COLO829 (cell line): ENCODE data around the gene ZFP69.
A peak's percentile ranks its signal among the peaks of the same experiment; 100 is the strongest.

Source experiments
- DNase-seq: peaks from one replicate; pipeline ENCODE4 v3.0.0; 2012; ENCODE audit warnings: low spot score

Gene ZFP69

DNA sequence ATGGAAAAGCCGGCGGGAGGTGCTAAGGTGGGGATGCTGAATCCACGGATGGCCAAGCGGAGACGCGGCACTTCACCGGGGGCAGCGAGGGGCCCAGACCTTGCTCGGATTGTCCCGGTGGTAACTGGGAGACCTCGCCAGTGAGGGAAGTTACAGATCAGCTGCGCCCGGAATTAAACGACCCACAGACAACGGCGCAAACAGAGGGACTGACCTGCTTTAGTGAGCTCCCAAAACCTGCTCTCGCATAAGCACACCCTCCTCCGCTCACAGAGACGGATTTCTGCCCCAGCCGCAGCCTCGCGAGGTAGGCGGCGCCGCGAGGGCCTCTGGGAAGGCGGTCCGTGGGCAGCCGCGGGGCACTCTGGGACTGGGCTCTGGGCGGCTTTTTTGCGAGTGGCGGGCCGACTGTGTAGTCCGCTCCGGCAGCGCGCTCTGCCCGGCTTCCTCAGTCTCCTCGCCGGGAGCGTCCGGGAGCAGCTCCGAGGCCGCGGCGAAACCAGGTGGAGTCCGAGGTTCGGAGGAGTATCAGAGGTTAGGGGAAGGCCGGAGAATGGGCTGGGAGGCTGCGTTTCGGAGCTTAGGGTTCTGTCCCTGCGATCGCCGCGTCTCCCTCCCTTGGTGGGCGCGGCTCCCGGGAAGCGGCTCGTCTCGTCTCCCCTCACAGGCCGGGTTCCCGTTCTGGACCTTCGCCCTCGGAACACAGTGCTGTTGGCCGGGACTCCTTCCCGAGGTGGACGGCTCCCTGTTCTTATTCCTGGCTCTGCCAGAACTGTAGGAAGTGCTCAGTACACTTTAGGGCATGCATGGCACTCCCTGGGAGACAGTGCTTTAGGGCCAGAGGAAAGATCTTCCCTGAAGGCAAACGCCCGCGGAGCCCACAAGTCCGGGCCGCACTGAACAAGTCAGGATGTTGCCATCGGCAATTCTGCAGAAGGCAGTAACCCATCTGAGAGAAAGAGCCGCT is 31.6 kb downstream of the ZFP69 start, which contains the start of gene EXO5:
TSS of gene EXO5 (plus strand) at position 393 of the 967 bp plus-strand sequence. CDS start 5,778 bp downstream, outside the sequence.
- no peak for DNase-seq

DNA sequence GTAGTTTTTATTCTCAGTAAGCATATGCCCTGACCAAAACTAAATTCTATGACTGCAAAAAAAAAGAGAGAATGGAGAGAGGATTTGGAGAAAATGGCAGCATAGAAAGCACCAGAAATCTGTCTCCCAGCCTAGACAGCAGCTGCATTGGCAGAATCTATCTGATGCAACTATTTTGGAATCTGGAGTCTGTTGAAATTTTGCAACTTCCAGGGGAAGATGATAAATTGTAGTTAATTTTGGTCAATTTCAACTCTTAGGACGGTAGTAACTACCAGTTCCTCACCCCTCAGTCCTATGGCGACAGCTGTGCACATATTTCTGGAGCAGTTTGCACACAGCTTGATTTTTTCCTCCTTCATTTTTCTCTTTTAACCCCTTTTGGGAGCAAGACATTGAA is 42.4 kb downstream of the ZFP69 start:
- DNase-seq: no peak

DNA sequence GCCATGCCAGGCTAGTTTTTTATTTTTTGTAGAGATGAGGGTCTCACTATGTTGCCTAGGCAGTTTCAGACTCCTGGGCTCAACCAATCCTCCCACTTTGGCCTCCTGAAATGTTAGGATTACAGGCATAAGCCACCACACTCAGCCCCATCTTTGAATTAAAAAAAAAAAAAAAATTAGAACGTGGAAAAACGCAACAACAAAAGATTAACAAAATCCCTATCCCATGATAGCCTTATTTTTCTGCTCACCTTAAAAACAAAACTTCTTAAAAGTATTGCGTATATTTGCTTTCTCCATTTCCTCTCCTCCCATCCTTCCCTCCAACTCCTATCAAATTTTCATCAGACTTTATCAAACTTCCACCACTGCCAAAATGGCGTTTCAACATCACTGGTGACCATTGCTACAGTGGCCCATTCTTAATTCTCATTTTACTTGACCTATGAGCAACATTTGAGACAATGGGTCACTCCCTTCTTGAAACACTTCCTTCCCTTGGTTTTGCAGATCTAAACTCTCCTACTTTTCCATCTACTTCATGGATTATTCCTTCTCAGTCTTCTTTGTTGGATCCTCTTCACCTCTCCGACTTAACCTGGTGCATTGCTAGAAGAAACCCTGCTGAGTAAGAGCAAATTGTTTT is 53.8 kb downstream of the ZFP69 start:
- DNase-seq: peak; percentile 21

DNA sequence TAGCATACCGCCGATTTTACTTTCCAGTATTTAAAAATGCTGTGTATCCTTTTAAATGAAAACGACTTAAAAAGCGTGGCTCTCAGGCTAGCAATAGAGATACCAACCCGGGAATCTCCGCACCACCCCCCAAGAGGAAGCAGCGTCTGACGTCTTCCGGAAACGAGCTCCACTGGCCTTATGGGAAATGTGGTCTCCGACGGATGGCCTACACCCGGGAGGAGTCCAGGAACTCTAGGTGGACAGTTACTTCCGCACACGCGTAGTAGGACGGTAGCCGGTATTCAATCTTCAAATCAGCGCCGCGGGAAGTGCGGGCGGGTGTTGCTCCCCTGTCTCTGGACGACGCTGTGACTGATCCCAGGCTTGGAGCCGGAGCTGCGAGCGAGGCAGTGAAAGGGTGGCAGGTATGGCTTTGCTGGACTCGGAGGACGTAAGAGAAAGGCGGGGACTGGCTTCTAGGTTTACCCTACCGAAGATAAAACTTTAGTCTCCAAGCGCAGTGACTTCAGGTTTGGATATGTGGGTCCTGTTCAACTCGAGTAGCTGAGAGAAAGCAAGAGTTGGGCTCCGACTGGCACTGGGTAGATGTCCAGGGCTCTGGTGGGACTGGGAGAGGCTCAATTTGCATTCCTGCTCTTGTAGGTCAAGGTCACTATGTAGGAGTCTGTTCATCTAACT is 54.4 kb downstream of the ZFP69 start, which contains the start of gene ZNF684:
TSS of gene ZNF684 (plus strand) at position 257 of the 681 bp plus-strand sequence. CDS start 1,530 bp downstream, outside the sequence.
- peak; percentile 96 for DNase-seq

DNA sequence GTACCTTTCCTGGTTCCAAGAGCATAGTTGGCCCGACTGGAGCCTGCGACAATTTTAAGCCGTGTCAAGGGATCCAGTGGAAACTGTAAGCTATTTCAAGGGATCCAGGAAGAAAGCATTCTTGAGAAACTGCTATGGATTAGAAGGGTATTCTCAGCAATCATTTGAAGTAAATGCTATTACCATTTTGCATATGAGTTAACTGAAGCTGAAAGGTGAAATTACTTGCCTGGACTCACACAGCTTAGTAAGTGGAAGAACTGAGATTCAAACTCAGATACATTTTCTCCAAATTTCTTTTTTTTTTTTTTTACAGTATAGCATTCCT is 54.9 kb downstream of the ZFP69 start:
- DNase-seq: no peak

DNA sequence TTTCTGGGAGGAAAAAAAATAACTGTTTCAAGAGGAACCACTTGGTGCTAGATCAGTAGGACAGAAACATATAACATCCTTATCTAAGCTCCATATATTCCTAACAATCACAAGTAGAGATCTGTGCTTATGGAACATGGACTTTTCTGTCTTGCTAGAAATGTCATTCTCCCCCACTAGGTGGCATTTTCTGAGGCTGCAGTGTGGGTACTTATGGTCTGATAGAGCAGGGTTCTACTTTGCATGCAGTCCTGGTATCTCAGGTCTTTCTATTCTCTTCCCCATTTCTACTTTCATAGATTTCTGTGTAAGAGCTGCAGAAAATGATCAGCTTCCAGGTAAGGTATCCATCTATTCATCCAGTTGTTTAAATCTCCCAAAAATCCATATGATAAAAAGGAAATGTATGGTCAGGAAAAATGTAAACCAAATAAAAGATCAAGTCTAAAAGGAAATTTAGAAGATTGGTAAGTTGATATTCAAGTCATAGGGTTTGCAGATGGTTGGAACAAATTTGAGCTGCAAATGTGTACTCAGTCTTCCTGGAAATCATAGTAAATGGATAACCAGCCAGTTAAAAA is 55.8 kb downstream of the ZFP69 start:
- DNase-seq: peak; percentile 59

DNA sequence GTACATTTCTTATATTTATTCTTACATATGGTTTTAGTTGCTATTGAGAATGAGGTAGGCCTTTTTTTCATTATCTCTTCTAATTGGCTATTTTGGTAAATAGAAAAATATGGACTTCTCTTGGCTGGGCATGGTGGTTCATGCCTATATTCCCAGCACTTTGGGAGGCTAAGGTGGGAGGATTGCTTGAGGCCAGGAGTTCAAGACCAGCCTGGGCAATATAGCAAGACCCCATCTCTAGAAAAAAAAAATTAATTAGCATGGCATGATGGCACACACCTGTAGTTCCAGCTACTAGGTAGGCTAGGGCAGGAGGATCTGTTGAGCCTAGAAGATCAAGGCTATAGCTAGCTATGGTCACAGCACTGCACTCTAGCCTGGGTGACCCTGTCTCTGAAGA is 57.5 kb downstream of the ZFP69 start:
- no peak for DNase-seq

DNA sequence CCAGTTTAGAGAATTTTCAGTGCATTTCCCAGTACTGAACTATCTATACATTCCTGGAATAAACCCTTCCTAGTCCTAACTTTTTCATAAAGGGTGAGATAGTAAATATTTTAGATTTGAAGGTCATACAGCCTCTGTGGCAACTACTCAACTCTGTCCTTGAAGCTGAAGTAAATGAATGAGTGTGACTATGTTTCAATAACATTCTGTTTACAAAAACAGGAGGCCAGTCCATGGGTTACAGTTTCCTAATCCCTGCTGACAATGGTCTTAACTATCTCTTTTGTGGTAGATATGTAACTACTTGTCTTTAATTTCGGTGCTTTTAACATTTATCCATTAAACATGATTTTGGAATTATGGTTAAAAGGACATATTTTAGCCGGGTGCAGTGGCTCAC is 58.6 kb downstream of the ZFP69 start:
- no peak for DNase-seq

DNA sequence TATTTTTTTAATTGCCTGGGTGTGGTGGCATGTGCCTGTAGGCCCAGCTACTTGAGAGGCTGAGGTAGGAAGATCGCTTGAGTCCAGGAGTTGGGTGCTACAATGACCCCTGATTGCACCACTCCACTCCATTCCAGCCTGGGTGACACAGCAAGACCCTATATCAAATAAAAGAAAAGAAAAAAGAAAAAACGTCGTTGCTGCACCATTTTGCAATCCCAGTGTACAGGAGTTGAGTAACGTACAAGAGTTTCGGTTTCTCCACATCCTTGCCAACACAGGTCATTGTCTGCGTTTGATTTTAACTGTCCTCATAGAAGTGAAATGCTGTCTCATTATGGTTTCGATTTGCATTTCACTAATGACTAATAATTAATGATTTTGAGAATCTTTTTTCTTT is 62.2 kb downstream of the ZFP69 start:
- no peak for DNase-seq
